AG04450 (cell line): ENCODE results near the gene TES. TPM values are rescaled to one million over a fixed set of nuclear protein-coding genes. Genes with fewer than 3 reads are reported as not detected.

Experiments
- CTCF ChIA-PET: fragments of 300-600, 350-600 bp; formaldehyde crosslinking; extraction: SDS; loops from one replicate; lab custom pipeline; 2022; ENCODE audit warnings: antibody characterized with exemption, inconsistent platforms; lab: Charles Lee
- POLR2A ChIA-PET: fragments of 350-600 bp; formaldehyde crosslinking; extraction: SDS; loops from one replicate; lab custom pipeline; 2021; ENCODE audit warnings: antibody characterized with exemption, inconsistent platforms; lab: Yijun Ruan, JAX
- DNase-seq: peaks from one replicate; pipeline ENCODE4 v3.0.0-alpha.2; 2011; ENCODE audit warnings: low read depth, low spot score
- H3K27ac ChIP-seq: one replicate; pipeline ENCODE4 v1.5.1; 2012; ENCODE audit warnings: low read depth, low read length, control low read depth
- H3K27me3 ChIP-seq: one replicate; pipeline ENCODE4 v1.6.0; 2012; ENCODE audit warnings: low read length; ENCODE audit not compliant: control insufficient read depth, insufficient read depth
- H3K4me3 ChIP-seq: 2 replicates; pipeline ENCODE4 v1.5.1; 2011; ENCODE audit warnings: mild to moderate bottlenecking, low read depth, low read length, control low read depth
- H3K9me3 ChIP-seq: 2 replicates; pipeline ENCODE4 v1.5.1; 2012; ENCODE audit warnings: low read length; ENCODE audit not compliant: control insufficient read depth, insufficient read depth
- CTCF ChIP-seq: IDR thresholded peaks from 2 replicates; pipeline ENCODE4 v1.5.1; 2011; ENCODE audit warnings: low read depth, low read length, control low read depth, inconsistent platforms
- polyA plus RNA-seq: library from polyadenylated mRNA; depleted of rRNA; stranded (reverse); fragments of >200 nt; gene quantifications from 2 replicates; pipeline ENCODE4 v1.2.3, GENCODE V29; 2011

Gene TES
- polyA plus RNA-seq, 1 experiment, result 152 TPM

- DNase-seq, result no peak
- Histone ChIP-seq H3K27me3 (no peaks in the 10 kb centered on the region), H3K9me3 (no peaks in the 10 kb centered on the region), H3K27ac (no peak overlapping the region), H3K4me3 (peak overlapping the region; percentile 80)
- POLR2A ChIA-PET, result no interaction called here
- TF ChIP-seq CTCF, result no peak
- CTCF ChIA-PET, result interaction anchor here (1.0 to 2.4 kb wide), 4 partner anchors 23 to 376 kb away, joined by 3 to 9 read pairs (median 6); no protein-coding TSS in a partner anchor
Measured at GRCh38 chr7:116212869-116213268, 2.5 kb downstream of the TES start.

- H3K27ac ChIP-seq, result no peak overlapping the region
- CTCF ChIA-PET, result interaction anchor here (0.6 to 2.4 kb wide), 4 partner anchors 23 to 378 kb away, joined by 3 to 9 read pairs (median 6); no protein-coding TSS in a partner anchor
- no peak overlapping the region for H3K4me3 ChIP-seq
- no peaks in the 10 kb centered on the region for H3K27me3 ChIP-seq
- POLR2A ChIA-PET, result no interaction called here
- no peak for DNase-seq
- TF ChIP-seq CTCF, result no peak
- no peaks in the 10 kb centered on the region for H3K9me3 ChIP-seq
Measured at GRCh38 chr7:116213361-116214130, 3.2 kb downstream of the TES start.

- no peak for DNase-seq
- H3K9me3 ChIP-seq, result no peaks in the 10 kb centered on the region
- no peaks in the 10 kb centered on the region for H3K27me3 ChIP-seq
- no peak overlapping the region for H3K4me3 ChIP-seq
- TF ChIP-seq CTCF, result no peak
- ChIA-PET POLR2A (no interaction called here), CTCF (interaction anchor here (1.5 kb wide), 1 partner anchor 41 kb away, joined by 4 read pairs; no protein-coding TSS in a partner anchor)
- no peak overlapping the region for H3K27ac ChIP-seq
Measured at GRCh38 chr7:116214921-116215320, 4.6 kb downstream of the TES start.

- Histone ChIP-seq H3K9me3 (no peaks in the 10 kb centered on the region), H3K4me3 (no peak overlapping the region), H3K27me3 (no peaks in the 10 kb centered on the region), H3K27ac (no peak overlapping the region)
- no peak for TF ChIP-seq CTCF
- no peak for DNase-seq
- POLR2A ChIA-PET, result no interaction called here
- CTCF ChIA-PET, result interaction anchor here (1.0 to 2.5 kb wide), 6 partner anchors 10 to 77 kb away, joined by 3 to 20 read pairs (median 5); no protein-coding TSS in a partner anchor
Measured at GRCh38 chr7:116215551-116215950, 5.2 kb downstream of the TES start.
